Tibial nerve (tissue), 4 donors: ENCODE results near the gene EIF4A2. TPM values are rescaled to one million over a fixed set of nuclear protein-coding genes. Genes with fewer than 3 reads are reported as not detected.
"Not testable (repeated sequence)": the region's sequence is repeated elsewhere in the genome, so short reads cannot be mapped to it uniquely, and the experiment has no call there.

ENCODE experiments used
- DNase-seq, 2 donors: peaks; one replicate each; pipeline ENCODE4 v3.0.0-alpha.2; 2019; ENCODE audit warnings: low spot score in 2 of 2
- H3K27ac ChIP-seq, 4 donors: fragments of 200-600 bp; sonication (generic) in 3 of 4; one replicate each; pipeline ENCODE4 v1.5.1; 2017 to 2019; ENCODE audit warnings: mild to moderate bottlenecking in 1 of 4
- H3K27me3 ChIP-seq, 2 donors: fragments of 200-600 bp; sonication (generic) in 1 of 2; one replicate each; pipeline versions ENCODE4 v1.5.1 to v1.6.0; 2017 to 2019
- H3K36me3 ChIP-seq, 3 donors: fragments of 200-600 bp; sonication (generic); one replicate each; pipeline ENCODE4 v1.5.1; 2018 to 2019
- H3K4me1 ChIP-seq, 4 donors: fragments of 200-600 bp; sonication (generic) in 3 of 4; one replicate each; pipeline ENCODE4 v1.5.1; 2017 to 2019
- H3K4me3 ChIP-seq, 4 donors: fragments of 200-600 bp; sonication (generic) in 3 of 4; one replicate each; pipeline ENCODE4 v1.5.1; 2017 to 2019; ENCODE audit warnings: mild to moderate bottlenecking in 1 of 4, moderate library complexity in 1 of 4
- H3K9me3 ChIP-seq, 4 donors: fragments of 200-600 bp; sonication (generic) in 3 of 4; one replicate each; pipeline ENCODE4 v1.5.1; 2017 to 2019
- EP300 ChIP-seq, 2 donors: sonication (generic); formaldehyde crosslinking; IDR thresholded peaks; one replicate each; pipeline ENCODE4 v1.6.1; 2017; ENCODE audit warnings: antibody characterized with exemption in 2 of 2, mild to moderate bottlenecking in 1 of 2
- POLR2A ChIP-seq, 2 donors: fragments of 450-650 bp; IDR thresholded peaks; one replicate each; pipeline ENCODE4 v1.6.1; 2017; ENCODE audit warnings: antibody characterized with exemption in 2 of 2, mild to moderate bottlenecking in 2 of 2, moderate library complexity in 2 of 2
- WGBS, 2 donors: methylation state at CpG; one replicate each; pipeline ENCODE4 v1.1.5; 2018; 5-methylcytosine and 5-hydroxymethylcytosine counted together
- total RNA-seq, 4 donors: library from RNA; depleted of rRNA; stranded (reverse); fragments of >200 nt; gene quantifications; one replicate each; pipeline ENCODE4 v1.1.0, GENCODE V29; 2016
- TF ChIP-seq, protein P1 (sequence below), 5 experiments: fragments of 200-600 bp in 3 of 5; fragments of 450-650 bp in 2 of 5; sonication (generic) in 3 of 5; IDR thresholded peaks; one replicate each; pipeline ENCODE4 v1.5.1; 2016 to 2019; ENCODE audit warnings: antibody characterized with exemption in 5 of 5, mild to moderate bottlenecking in 3 of 5, moderate library complexity in 2 of 5

Gene EIF4A2
- total RNA-seq, 4 donors from 2014 or later, result 285 to 465 (median 364) TPM

DNA sequence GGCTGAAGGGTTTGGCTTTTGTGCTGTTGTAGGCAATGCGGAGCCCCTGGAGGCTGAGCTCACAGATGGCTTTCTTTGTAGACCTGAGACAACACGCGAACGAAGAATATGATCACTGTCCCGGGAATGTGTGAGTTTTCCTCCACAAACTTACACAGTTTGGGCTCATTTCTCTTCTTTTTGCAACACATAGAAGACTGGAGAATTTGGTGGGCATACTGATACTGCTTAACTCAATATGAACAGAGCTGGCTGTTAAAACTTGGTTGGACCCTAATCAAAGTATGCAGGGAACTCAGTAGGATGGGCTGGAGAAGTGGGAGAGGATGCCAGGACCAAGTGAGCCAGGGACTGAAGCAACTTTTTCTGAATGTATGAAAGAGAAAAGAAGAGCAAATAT lies 35.1 kb downstream of the EIF4A2 start:
- H3K36me3 ChIP-seq, result no peaks in the 10 kb centered on the region
- DNase-seq, result no peak
- peaks cover 0 to 9% (median 0%) of the 10 kb centered on the region in 4 donors for H3K4me1 ChIP-seq
- no peak overlapping the region for H3K4me3 ChIP-seq
- WGBS, 2 donors, result 80 to 89% methylated on average over 5 of the region's 5 CpGs
- TF ChIP-seq, protein P1, sequence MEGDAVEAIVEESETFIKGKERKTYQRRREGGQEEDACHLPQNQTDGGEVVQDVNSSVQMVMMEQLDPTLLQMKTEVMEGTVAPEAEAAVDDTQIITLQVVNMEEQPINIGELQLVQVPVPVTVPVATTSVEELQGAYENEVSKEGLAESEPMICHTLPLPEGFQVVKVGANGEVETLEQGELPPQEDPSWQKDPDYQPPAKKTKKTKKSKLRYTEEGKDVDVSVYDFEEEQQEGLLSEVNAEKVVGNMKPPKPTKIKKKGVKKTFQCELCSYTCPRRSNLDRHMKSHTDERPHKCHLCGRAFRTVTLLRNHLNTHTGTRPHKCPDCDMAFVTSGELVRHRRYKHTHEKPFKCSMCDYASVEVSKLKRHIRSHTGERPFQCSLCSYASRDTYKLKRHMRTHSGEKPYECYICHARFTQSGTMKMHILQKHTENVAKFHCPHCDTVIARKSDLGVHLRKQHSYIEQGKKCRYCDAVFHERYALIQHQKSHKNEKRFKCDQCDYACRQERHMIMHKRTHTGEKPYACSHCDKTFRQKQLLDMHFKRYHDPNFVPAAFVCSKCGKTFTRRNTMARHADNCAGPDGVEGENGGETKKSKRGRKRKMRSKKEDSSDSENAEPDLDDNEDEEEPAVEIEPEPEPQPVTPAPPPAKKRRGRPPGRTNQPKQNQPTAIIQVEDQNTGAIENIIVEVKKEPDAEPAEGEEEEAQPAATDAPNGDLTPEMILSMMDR (IDR thresholded peaks at IDR 0.05), result no peak
- TF ChIP-seq POLR2A (IDR thresholded peaks at IDR 0.05) (no peak), EP300 (IDR thresholded peaks at IDR 0.05) (no peak)
- no peak overlapping the region for H3K27ac ChIP-seq
- peaks cover 0 to 10% of the 10 kb centered on the region in 2 donors for H3K27me3 ChIP-seq
- H3K9me3 ChIP-seq, result no peaks in the 10 kb centered on the region

DNA sequence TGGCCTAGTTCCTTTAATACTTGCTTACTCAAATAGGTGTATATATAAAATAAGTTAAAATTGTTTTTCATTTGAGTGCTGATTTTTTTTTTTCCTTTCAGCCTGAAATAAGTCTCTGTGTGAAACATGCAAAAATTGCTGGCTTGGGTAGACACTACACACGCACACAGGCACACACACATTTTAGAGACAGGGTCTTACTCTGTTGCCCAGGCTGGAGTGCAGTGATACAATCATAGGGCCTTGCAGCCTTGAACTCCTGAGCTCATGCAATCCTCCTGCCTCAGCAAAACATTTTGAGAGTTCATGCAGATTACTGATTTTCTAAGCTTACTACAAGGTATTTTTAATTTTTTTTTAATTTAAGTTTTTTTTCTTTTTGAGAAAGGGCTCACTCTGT lies 35.6 kb downstream of the EIF4A2 start:
- Histone ChIP-seq H3K4me1 (peaks cover 0 to 9% (median 0%) of the 10 kb centered on the region in 4 donors), H3K27me3 (peaks cover 0 to 7% of the 10 kb centered on the region in 2 donors), H3K4me3 (no peak overlapping the region), H3K36me3 (no peaks in the 10 kb centered on the region), H3K27ac (no peak overlapping the region), H3K9me3 (no peaks in the 10 kb centered on the region)
- TF ChIP-seq, protein P1 (IDR thresholded peaks at IDR 0.05), result no peak
- 86 to 89% methylated on average over 1 of the region's 1 CpG for WGBS, 2 donors
- no peak for DNase-seq

DNA sequence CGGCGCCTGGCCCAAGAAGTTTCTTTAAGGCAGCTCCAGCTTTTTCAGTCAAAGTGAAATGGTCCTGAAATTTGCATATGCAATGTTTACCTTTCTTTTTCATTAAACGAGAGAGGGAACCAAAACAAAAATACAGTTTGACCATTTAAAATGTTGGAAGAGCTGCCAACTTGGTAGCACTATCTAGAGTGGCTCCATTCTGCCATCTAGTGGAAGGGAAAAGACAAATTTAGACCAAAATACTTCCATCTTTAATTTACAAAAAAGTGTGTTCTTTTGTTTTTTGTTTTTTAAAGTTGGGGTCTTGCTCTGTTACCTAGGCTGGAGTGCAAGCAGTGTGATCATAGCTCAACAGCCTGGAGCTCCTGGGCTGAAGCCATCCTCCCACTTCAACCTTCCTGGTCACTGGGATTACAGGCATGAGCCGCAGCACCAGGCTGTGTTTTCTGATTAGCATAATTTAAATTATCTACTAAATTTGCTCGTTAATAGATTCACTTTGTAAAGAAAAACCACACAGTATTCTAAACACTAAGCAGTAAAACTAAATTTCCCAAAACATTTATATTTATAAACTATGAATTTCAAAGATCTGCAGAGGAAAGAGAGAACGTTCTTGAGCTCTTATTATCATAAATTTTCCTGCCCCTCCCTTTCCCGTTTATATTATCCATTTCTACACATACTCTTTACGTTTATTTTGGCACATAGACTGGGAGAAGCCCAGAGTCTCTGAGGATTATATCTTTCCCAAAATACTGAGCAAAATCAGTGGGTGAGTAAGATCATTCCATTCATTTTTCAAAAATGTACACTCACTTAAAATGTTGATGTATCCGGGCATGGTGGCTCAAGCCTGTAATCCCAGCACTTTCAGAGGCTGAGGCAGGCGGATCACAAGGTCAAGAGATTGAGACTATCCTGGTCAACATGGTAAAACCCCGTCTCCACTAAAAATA lies 38.3 kb downstream of the EIF4A2 start:
- H3K4me1 ChIP-seq, result peaks cover 0 to 26% (median 12%) of the 10 kb centered on the region in 4 donors
- H3K4me3 ChIP-seq, result no peak overlapping the region
- H3K27me3 ChIP-seq, result peaks cover 0 to 28% of the 10 kb centered on the region in 2 donors
- no peaks in the 10 kb centered on the region for H3K9me3 ChIP-seq
- DNase-seq, result no peak
- no peak for TF ChIP-seq POLR2A (IDR thresholded peaks at IDR 0.05)
- TF ChIP-seq, protein P1 (IDR thresholded peaks at IDR 0.05), result peak; percentile 42 to 69 (median 50)
- H3K27ac ChIP-seq, result no peak overlapping the region
- no peaks in the 10 kb centered on the region for H3K36me3 ChIP-seq
- 39 to 45% methylated on average over 11 of the region's 11 CpGs for WGBS, 2 donors

DNA sequence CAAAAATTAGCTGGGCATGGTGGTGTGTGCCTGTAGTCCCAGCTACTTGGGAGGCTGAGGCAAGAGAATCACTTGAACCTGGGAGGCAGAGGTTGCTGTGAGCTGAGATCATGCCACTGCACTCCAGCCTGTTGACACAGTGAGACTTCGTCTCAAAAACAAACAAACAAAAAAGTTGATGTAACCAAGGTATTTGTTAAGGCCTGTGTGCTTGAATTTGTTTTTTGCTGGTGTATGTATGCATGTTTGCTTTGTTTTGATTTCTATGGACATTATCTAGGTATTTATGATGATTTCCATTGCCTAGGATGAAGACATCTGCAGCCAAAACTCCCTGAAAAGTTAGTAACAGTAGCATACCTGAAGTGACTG lies 39.0 kb downstream of the EIF4A2 start:
- DNase-seq, H3K36me3 ChIP-seq, H3K27ac ChIP-seq, H3K4me3 ChIP-seq, H3K9me3 ChIP-seq: not testable (repeated sequence)
- WGBS, 2 donors, result 64 to 73% methylated on average over 1 of the region's 1 CpG
- Histone ChIP-seq H3K27me3 (peaks cover 0 to 28% of the 10 kb centered on the region in 2 donors), H3K4me1 (peaks cover 0 to 31% (median 14%) of the 10 kb centered on the region in 4 donors)

DNA sequence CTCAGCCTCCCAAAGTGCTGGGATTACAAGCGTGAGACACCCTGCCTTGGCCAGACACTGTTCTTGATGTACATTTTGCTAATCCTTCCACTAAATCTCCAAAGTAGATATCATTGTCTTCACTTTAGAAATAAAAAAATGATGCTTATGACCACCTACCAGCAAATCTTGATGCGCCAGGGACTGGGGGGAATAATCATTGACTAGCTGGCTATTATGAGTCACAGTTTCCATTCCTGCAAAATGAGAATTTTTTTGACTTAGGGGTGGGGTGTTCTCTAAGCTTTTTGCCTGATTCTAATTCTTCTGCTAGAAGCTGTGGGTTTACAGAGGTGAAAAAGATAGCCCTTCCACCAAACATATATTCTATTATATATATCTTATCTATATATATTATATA lies 40.0 kb downstream of the EIF4A2 start:
- H3K4me3 ChIP-seq, result no peak overlapping the region
- TF ChIP-seq POLR2A (IDR thresholded peaks at IDR 0.05), result no peak
- 66 to 77% methylated on average over 2 of the region's 2 CpGs for WGBS, 2 donors
- H3K27me3 ChIP-seq, result peaks cover 0 to 31% of the 10 kb centered on the region in 2 donors
- H3K4me1 ChIP-seq, result peaks cover 0 to 41% (median 14%) of the 10 kb centered on the region in 4 donors
- no peaks in the 10 kb centered on the region for H3K9me3 ChIP-seq
- no peaks in the 10 kb centered on the region for H3K36me3 ChIP-seq
- DNase-seq, result no peak
- no peak overlapping the region for H3K27ac ChIP-seq

DNA sequence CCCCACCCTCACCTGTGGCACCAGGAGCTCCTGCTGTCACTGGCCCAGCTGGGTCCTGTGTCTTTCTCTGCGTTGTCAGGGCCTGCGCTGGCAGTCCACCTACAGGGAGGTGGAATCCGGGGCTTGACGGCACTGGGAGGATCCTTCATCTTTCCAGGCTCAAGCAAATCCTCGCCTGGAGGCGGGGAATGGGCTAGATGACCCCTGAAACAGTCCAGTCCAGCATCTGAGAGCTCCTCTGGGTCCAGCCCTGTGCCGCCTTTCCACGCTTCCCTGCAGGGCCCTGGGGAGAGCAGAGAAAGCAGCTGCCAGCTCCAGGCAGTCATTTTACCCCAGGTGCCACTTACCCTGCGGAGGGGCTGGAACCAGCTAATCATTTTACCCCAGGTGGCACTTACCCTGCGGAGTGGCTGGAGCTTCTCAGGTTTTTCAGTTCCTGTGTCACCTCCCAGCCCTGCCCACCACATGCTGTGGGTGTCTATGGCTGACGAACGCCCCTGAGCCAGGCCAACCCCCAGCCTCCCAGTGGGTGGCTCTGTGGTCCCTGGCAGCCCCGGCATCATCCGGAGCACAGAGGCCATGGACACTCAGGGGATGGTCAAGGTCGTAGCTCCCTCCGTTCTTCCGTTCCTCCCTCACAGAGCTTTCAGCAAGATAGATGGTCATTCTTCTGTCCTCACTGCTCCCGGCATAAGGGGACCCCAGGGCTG lies 41.2 kb downstream of the EIF4A2 start:
- no peak for DNase-seq
- no peaks in the 10 kb centered on the region for H3K36me3 ChIP-seq
- TF ChIP-seq, protein P1 (IDR thresholded peaks at IDR 0.05), result no peak
- no peak for TF ChIP-seq POLR2A (IDR thresholded peaks at IDR 0.05)
- TF ChIP-seq EP300 (IDR thresholded peaks at IDR 0.05), result no peak
- no peak overlapping the region for H3K4me3 ChIP-seq
- no peak overlapping the region for H3K27ac ChIP-seq
- peaks cover 0 to 48% (median 14%) of the 10 kb centered on the region in 4 donors for H3K4me1 ChIP-seq
- H3K27me3 ChIP-seq, result peaks cover 0 to 43% of the 10 kb centered on the region in 2 donors
- no peaks in the 10 kb centered on the region for H3K9me3 ChIP-seq
- 40 to 47% methylated on average over 17 to 18 of the region's 18 CpGs for WGBS, 2 donors
